Tongue (tissue), 3 donors: ENCODE results near the gene TAF11L7. TPM values are rescaled to one million over a fixed set of nuclear protein-coding genes. Genes with fewer than 3 reads are reported as not detected.
"Not testable (repeated sequence)": the region's sequence is repeated elsewhere in the genome, so short reads cannot be mapped to it uniquely, and the experiment has no call there.

Experiments used
- DNase-seq: peaks from one replicate; pipeline ENCODE4 v3.0.0-alpha.2; 2015
- small RNA-seq: library from RNA; depleted of rRNA; stranded (forward); fragments of <200 nt; gene quantifications from one replicate; pipeline ENCODE3, GENCODE V24; 2014; ENCODE audit warnings: low replicate concordance
- total RNA-seq: library from RNA; depleted of rRNA; stranded (reverse); fragments of >200 nt; gene quantifications from one replicate; pipeline ENCODE4 v1.2.3, GENCODE V29; 2014

The TAF11L7 gene
- total RNA-seq = not detected

DNA sequence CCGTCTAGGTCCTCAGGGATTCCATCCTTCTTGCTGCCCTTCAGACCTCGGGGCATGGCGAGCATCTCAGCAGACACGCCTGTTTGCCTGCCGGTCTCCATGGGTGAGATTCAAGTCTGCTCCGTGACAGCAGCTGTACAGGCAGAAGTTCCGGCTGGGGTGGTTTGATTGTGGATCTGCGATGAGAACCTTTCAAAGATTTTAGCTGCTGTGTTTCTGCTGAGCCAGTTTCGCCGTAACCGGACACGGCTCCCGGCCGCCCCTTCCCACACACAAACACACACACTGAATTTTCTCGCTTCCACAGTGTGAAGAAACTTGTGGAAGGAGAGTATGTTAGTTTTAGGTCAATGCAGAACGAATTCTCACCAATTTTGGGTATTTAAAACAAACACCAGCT, at the start of gene TAF11L7:
Gene TAF11L7 (minus strand): TSS at position 101 of the 400 bp plus-strand sequence.
- DNase-seq = not testable (repeated sequence)

DNA sequence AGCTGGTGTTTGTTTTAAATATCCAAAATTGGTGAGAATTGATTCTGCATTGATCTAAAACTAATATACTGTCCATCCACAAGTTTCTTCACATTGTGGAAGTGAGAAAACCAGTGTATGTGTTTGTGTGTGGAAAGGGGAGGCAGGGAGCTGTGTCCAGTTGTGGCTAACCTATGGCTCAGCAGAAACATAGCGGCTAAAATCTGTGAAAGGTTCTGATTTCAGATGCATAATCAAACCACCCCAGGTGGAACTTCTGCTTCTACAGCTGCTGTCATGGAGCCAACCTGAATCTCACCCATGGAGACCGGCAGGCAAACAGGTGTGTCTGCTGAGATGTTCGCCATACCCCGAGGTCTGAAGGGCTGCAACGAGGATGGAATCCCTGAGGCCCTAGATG, 48.6 kb upstream of the TAF11L7 start, which contains the start of gene TAF11L14:
Gene TAF11L14 (plus strand): TSS at position 301 of the 400 bp plus-strand sequence.
- no peak for DNase-seq

DNA sequence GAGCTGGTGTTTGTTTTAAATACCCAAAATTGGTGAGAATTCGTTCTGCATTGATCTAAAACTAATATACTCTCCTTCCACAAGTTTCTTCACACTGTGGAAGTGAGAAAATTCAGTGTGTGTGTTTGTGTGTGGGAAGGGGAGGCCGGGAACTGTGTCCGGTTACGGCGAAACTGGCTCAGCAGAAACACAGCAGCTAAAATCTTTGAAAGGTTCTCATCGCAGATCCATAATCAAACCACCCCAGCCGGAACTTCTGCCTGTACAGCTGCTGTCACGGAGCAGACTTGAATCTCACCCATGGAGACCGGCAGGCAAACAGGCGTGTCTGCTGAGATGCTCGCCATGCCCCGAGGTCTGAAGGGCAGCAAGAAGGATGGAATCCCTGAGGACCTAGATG, 46.2 kb upstream of the TAF11L7 start, which contains the start of gene TAF11L13:
Gene TAF11L13 (plus strand): TSS at position 301 of the 400 bp plus-strand sequence.
- DNase-seq = not testable (repeated sequence)

DNA sequence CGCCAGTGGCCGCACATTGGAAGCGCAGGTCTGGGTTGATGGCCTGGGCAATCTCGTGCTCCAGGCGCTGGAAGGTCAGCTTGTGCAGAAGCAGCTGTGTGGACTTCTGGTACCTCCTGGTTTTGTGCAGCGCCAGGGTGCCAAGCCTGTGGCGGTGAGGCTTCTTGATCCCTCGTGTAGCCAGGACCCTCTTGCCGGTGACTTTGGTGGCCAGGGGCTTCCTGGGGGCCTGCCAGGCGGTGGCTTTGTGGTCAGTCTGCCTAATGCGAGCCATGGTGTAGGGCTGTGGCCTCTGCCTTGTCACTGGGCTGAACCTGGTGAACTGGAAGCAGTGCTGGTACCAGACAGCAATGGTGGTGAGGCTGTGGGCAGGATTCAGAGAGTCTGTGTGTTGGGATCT, 40.1 kb upstream of the TAF11L7 start:
- no peak for DNase-seq

DNA sequence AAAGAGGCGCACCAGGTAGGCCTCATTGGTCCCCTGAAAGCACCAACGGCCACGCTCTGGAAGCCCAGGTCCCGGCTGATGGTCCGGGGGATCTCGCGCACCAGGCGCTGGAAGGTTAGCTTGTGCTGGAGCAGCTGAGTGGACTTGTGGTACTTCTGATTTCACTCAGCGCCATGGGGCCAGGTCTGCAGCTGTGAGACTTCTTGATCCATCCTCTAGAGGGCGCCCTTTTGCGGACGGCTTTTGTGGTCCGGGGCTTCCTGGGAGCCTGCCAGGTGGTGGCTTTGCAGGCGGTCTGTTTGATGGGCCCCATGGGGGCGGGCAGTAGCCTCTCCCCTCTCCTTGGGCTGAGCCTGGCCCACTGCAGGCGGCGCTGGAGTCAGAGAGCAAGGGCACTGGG, 35.1 kb upstream of the TAF11L7 start:
- DNase-seq = no peak

DNA sequence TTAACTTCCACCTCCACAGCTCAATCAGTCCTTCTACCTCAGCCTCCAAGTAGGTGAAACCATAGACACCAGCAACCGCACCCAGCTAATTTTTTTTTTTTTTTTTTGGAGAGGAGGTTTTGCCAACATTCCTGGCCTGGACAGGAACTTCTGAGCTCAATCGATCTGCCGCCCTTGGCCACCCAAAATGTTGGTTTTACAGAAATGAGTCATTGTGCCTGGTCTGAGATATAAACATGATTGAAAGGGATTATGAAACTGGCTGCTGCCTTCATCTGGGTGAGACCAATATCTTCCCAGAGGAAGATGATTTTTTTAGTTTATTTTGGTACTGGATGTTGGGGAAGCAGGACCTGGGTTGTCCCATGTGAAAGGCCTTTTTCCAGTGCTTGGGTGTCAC, 33.8 kb upstream of the TAF11L7 start:
- no peak for DNase-seq

DNA sequence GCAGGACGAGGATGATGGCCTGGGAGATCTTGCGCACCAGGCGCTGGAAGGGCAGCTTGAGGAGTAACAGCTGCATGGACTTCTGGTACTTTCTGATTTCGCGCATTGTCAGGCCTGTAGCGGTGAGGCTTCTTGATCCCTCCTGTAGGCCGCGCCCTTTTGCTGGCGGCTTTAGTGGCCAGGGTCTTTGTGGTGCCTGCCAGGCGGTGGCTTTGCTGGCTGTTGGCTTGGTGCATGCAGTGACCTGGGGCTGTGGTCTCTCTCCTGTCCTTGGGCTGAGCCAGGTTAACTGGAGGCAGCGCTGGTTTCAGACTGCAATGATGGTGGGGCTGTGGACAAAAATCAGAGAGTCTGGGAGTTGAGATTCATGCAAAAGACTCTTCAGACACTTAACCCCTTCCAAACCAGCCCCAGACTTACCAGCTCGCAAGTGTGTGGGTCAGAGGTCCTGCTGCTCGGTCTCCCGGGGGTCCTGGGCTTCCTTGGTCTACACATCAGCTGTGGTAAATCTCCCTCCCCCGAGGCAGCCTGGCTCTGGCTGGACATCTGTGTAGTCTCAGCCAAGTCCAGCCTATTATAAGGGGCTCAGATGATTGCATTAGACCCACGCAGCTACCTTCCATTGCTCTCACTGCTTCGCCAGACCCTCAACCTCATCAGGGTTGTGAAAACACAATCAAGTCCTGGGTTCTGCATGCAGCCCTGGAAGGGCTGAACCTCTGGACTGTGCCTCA, 29.5 kb upstream of the TAF11L7 start:
- no peak for DNase-seq

DNA sequence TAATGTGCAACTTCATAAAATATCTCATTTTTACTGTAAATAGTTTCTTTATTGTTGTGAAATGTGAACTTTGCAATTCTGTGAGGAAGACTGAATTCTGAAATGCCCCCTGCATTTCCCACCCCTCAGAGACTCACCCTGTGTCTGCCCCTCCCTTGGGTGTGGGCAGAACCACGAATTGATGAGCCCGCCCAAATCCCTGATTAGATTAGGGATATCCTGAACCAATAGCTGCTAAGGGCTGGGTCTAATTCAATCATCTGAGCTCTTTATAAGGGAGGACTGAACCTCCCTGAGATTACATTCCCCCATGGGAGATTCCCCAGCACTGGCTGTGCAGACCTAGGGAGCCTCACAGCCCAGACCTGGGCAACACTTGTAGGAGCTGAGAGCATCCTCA, 24.5 kb upstream of the TAF11L7 start, which contains the start of gene TAF11L12:
Gene TAF11L12 (plus strand): TSS at position 301 of the 400 bp plus-strand sequence.
- DNase-seq = not testable (repeated sequence)

DNA sequence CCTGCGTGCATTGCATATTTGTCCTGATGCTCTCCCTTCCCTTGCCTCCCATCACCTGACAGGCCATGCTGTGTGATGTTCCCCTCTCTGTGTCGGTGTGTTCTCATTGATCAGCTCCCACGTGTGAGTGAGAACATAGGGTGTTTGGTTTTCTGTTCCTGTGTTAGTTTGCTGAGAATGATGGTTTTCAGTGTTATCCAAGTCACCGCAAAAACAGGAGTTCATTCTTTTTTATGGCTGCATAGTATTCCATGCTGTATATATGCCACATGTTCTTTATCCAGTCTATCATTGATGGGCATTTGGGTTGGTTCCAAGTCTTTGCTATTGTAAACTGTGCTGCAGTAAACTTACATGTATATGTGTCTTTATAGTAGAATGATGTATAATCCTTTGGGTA, 21.9 kb upstream of the TAF11L7 start:
- DNase-seq = not testable (repeated sequence)

DNA sequence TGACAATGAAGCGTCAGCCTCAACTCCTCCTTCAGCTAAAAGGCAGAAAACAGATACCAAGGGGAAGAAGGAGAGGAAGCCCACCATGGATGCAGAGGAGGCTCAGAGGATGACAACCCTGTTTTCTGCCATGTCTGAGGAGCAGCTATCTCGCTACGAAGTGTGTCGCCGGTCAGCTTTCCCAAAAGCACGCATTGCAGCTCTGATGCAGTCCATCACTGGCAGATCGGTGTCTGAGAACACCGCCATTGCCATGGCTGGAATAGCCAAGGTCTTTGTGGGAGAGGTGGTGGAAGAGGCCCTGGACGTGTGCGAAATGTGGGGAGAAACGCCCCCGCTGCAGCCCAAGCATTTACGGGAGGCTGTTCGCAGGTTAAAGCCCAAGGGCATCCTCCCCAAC, 19.4 kb upstream of the TAF11L7 start:
- DNase-seq = no peak

DNA sequence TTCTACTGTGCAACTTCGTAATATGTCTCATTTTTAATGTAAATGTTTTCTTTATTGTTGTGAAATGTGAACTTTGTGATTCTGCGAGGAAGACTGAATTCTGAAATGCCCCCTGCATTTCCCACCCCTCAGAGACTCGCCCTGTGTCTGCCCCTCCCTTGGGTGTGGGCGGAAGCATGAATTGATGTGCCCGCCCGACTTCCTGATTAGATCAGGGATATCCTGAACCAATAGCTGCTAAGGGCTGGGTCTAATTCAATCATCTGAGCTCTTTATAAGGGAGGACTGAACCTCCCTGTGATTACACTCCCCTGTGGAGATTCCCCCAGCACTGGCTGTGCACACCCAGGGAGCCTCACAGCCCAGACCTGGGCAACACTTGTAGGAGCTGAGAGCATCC, 18.3 kb upstream of the TAF11L7 start, which contains the start of gene TAF11L11:
Gene TAF11L11 (plus strand): TSS at position 304 of the 400 bp plus-strand sequence.
- not testable (repeated sequence) for DNase-seq

DNA sequence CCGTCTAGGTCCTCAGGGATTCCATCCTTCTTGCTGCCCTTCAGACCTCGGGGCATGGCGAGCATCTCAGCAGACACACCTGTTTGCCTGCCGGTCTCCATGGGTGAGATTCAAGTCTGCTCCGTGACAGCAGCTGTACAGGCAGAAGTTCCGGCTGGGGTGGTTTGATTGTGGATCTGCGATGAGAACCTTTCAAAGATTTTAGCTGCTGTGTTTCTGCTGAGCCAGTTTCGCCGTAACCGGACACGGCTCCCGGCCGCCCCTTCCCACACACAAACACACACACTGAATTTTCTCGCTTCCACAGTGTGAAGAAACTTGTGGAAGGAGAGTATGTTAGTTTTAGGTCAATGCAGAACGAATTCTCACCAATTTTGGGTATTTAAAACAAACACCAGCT, 12.2 kb upstream of the TAF11L7 start, which contains the start of gene TAF11L10:
Gene TAF11L10 (minus strand): TSS at position 101 of the 400 bp plus-strand sequence.
- DNase-seq = not testable (repeated sequence)

DNA sequence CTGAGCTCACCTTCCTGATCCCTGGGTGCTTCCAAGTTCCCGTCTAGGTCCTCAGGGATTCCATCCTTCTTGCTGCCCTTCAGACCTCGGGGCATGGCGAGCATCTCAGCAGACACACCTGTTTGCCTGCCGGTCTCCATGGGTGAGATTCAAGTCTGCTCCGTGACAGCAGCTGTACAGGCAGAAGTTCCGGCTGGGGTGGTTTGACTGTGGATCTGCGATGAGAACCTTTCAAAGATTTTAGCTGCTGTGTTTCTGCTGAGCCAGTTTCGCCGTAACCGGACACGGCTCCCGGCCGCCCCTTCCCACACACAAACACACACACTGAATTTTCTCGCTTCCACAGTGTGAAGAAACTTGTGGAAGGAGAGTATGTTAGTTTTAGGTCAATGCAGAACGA, 8.7 kb upstream of the TAF11L7 start, which contains the start of gene TAF11L9:
Gene TAF11L9 (minus strand): TSS at position 140 of the 400 bp plus-strand sequence.
- DNase-seq = not testable (repeated sequence)

DNA sequence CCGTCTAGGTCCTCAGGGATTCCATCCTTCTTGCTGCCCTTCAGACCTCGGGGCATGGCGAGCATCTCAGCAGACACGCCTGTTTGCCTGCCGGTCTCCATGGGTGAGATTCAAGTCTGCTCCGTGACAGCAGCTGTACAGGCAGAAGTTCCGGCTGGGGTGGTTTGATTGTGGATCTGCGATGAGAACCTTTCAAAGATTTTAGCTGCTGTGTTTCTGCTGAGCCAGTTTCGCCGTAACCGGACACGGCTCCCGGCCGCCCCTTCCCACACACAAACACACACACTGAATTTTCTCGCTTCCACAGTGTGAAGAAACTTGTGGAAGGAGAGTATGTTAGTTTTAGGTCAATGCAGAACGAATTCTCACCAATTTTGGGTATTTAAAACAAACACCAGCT, 5.3 kb upstream of the TAF11L7 start, which contains the start of gene TAF11L8:
Gene TAF11L8 (minus strand): TSS at position 101 of the 400 bp plus-strand sequence.
- DNase-seq = not testable (repeated sequence)

Small RNAs within 50 kb of the gene (small RNA-seq; reads per million reads assigned to genes)
- gene AC233724.3 = not detected
- gene AC233724.6 = not detected
- not detected for gene AC233724.7

Other genes with a start within 250 kb of the TAF11L7 start
- gene TAF11L2, start 87.5 kb downstream of the TAF11L7 start, total RNA-seq = not detected
- not detected for gene TAF11L3, start 67.4 kb downstream of the TAF11L7 start, total RNA-seq
- not detected for gene TAF11L4, start 64.0 kb downstream of the TAF11L7 start, total RNA-seq
- not detected for gene TAF11L5, start 60.5 kb downstream of the TAF11L7 start, total RNA-seq
- gene TAF11L6, start 57.1 kb downstream of the TAF11L7 start, total RNA-seq = not detected
- gene TAF11L8, start 5.2 kb upstream of the TAF11L7 start, total RNA-seq = not detected
- not detected for gene TAF11L9, start 8.6 kb upstream of the TAF11L7 start, total RNA-seq
- not detected for gene TAF11L10, start 12.1 kb upstream of the TAF11L7 start, total RNA-seq
- not detected for gene TAF11L11, start 18.4 kb upstream of the TAF11L7 start, total RNA-seq
- not detected for gene TAF11L12, start 24.6 kb upstream of the TAF11L7 start, total RNA-seq
- gene TAF11L13, start 46.3 kb upstream of the TAF11L7 start, total RNA-seq = not detected
- not detected for gene TAF11L14, start 48.7 kb upstream of the TAF11L7 start, total RNA-seq